ENCODE results near the gene CNRIP1.
A peak's percentile ranks its signal among the peaks of the same experiment; 100 is the strongest.

CNRIP1 gene

DNA sequence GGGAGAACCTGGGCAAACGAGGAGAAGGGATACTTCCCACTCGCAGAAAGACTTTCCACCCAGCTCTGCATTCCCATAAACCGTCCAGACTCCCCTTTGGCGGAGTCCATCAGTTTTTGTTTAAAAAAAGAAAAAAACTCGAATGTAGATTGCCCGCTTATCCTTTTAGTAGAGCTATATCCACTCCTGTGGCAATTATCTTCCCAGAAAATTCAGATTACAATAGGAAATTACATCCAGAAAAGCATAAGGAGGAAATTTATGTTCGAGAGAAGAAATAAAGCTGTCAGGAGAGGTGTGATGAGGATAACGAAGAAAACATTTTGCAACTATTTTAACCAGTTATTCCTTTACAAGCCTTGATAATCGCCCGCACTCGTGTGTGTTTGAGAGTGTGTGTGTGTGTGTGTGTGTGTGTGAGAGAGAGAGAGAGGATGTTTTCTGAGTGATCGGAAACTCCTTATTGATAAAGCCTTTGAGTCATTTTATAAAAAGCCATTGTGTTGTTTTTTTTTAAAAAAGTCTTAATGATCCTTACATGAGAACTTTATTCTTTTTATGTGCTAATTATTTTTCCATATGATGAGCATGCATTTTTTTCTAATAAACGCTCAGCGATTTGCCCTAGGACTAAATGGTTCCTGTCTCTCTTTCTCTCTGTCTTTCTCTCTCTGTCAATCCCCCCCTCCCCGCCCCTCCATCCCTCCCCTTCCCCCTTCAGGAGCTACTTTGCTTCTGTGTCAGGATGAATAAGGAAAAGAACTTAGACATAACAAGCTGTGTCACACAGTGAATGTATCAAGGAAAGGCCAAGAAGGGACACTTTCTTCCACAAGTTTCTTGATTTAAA lies 66.3 kb downstream of the CNRIP1 start:
- no peak for DNase-seq
- intact Hi-C loops (cut with DNase I): loop anchor here (10.0 kb wide), 1 partner anchor 189 kb away; the partner anchor contains the start of gene C1D

DNA sequence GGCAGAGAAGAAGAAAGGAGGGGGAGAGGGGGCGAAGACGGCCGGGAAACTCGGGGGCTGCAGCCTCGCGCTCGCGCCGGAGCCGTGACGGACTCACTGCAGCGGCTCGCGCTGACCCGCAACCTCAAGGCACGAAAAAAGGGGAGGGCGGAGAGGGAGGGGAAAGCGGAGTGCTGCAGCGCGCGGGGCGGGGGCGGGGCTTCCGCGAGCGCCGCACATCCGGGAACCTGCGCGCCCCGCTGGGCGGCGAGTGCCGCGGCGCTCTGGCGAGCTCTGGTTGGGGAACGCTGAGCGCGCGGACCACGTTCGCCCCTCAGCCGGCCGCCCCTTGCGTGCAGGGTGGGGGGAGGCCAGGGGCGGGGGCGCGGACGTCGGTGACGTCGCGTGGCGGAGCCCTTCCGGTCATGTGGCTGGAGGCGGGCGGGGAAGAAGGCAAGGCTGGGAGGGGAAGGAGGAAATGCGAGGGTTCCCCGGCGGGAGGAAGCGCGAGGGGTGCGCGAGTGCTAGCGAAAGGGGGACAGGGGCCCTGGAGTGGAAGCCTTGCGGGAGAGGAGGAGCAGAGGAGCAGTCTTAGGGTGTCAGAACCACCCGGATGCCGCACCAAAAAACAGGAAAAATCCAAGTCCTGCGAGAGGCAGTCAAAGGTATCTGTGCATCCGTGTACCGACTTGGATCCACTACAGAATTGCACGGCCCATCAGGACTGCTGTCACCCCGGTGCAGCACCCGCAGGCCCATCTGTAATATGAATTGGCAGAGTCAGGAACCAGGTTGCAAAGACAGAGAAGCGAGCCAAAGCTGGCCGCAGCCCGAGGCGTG lies 67.1 kb downstream of the CNRIP1 start, which contains the start of gene PPP3R1:
PPP3R1 (minus strand) TSS at position 133 of the 819 bp plus-strand sequence. CDS start 405 bp downstream, outside the sequence.
- DNase-seq: peak; percentile 95 to 100 (median 98)
- intact Hi-C loops (cut with DNase I): loop anchor here (10.0 kb wide), 1 partner anchor 188 kb away; the partner anchor contains the start of gene C1D

DNA sequence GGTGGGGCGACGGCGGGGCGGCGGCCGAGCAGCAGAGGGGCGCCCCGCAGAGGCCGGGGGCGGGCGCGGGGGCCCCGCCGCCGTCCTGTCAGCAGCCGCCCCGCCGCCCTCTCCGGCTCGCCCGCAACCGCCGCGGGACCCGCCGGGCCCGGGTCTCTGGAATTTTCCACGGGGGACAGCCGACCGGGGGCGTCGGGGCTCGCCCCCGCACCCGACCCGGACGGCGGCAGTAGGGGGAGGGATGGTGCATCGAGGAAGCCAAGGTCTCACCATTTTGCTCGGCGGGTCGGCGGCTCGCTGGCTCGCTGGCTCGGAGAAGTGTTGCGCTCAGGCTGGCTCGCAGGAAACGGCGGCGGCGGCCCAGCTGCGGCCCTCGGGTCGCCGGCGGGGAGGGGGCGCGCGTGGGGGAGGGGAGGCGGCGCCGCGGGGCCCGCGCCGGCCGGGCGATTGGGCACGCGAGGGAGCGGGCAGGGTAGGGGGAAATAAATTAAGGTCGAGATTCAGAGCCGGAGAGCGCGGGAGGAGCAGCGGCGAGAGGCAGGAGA lies 67.8 kb downstream of the CNRIP1 start:
- intact Hi-C loops (cut with DNase I): loop anchor here (1.0 to 10.0 kb wide), 2 partner anchors 95 to 187 kb away; partner anchors contain the start of genes C1D and PNO1
- DNase-seq: peak in 7 of 10 donors; percentile 11 to 77 (median 26)

DNA sequence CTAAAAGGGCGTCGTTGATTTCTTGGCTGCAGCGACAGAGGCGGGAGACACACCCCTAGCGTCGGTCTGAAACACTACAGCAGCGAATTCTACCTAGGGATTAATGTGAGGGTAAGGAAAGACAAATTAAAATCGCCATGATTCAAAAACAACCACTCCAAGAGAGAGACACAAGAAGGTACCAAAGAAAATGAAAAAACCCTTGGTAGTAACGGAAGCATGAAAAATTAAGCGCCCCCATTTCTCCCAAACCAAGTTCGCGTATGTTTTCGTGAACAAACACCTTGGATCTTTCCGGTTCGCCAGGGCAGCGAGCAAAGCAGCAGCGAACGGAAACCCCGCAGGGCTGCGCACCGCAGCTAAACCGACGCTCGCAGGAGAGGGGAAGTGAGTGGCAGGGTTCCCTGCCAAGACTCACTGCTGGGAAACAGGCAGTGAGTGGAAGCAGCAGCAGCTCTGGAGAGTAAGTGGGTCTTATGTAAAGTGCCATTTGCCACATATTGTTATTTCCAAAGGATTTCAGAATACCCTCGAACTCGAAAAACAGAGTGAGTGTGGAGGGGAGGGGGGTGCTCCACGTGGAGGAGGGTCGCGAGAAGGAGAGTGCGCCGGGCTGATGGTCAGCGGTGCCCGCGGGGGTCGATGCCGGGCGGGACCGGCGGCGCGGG lies 68.4 kb downstream of the CNRIP1 start:
- intact Hi-C loops (cut with DNase I): loop anchor here (1.0 to 10.0 kb wide), 2 partner anchors 94 to 187 kb away; partner anchors contain the start of genes C1D and PNO1

DNA sequence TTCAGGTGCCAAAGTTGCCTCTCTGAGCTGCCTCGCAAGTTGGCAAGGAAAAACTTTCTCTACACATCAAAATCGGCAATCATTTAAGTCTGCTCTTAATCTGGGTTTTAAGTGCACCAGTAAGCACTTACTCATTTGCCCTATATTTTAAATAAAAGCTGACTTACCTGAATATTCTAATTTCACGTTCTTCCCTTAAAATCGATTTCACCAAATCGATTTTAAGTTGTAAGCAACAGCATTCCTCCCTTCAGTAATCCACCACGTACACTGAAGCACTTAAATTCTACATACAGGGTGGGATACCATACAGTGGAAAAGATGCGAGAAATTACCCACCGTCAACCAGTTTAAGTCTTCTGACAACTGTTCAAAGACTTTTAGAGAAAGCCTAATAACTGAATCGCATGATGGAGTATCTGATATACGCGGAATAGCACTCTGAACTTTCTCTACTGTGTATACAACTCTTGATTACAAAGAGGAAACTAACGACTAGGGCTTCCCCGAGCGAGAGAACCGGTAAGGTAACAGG lies 69.0 kb downstream of the CNRIP1 start:
- peak in 1 of 10 donors; percentile 25 for DNase-seq
- intact Hi-C loops (cut with DNase I): loop anchor here (1.0 to 10.0 kb wide), 2 partner anchors 93 to 186 kb away; partner anchors contain the start of genes C1D and PNO1

More for the DNA sequence above, 68.4 kb downstream of the CNRIP1 start:
- DNase-seq: peak; percentile 14 to 89 (median 47)

DNA sequence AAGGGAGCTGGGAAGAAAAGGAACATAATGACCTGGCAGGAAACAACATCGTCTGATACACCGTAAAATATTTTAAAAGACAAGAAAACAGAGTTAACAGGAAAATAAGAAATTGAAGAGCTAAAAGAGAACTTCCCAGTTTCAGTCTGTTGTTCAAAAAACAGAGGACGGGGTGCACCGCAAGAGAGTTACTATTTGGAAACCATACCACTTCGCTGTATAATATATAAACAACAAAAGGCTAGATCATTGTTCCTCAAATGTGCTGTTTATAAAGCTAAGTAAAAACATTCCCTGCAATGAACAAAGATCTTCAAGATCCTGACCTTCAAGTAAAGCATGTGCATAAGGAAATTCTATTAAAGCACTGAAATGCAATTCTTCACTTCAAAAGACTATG lies 69.6 kb downstream of the CNRIP1 start:
- intact Hi-C loops (cut with DNase I): loop anchor here (10.0 kb wide), 1 partner anchor 185 kb away; the partner anchor contains the start of gene C1D
- DNase-seq: no peak

DNA sequence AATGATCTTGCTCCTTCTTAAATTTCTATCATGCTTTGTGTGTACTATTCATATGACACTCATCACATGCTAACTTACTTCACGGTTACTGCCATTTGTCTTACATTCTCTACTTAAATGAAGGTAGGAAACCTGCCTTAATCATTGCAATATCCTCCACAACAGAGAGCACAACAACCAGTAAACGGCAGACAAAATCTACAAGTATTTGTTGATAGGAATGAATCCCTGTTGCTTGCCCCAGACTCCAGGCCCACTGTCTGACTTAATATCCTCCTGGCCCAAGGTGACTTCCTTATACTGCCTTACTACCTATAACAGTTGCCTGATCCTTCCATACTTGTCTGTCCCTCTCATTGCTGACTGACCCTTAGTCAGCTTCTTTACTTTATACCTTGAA lies 70.9 kb downstream of the CNRIP1 start:
- intact Hi-C loops (cut with DNase I): no loop called here
- no peak for DNase-seq

DNA sequence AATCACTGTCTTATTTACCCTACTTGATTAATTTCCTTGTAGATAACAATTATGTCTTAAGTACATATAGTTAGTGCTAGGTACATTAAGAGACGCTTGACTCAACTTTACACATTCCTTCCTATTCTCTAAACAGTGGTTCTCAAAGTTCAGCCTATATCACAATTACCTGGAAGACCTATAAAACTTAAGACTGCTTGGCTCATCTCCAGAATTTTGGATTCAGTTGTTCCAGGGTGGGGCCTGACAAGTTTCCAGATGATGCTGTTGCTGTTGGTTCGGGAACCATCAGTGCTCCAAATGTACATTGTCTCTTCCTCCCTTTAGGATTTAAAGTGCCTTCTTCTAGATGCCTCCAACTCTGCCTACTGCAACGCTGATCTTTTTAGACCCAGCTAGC lies 71.4 kb downstream of the CNRIP1 start:
- intact Hi-C loops (cut with DNase I): no loop called here
- no peak for DNase-seq

DNA sequence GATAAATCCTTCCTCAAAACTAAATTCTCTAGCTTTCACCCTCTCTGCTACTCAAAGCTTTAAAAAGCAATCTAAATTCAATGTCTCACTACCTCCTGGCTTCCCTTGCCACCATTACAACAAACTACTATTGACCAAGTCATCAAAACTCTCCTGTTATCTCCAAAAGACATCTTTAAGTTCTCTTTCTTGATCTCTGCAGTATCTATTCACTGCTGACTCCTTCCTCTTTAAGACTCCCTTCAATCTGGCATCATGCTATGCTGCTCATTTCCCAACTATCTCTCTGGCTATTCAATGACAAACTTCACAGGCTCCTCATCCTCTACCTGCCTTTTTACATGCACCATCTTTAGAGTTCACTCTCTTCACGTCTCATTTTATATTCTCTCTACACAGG lies 73.4 kb downstream of the CNRIP1 start:
- intact Hi-C loops (cut with DNase I): no loop called here
- no peak for DNase-seq

DNA sequence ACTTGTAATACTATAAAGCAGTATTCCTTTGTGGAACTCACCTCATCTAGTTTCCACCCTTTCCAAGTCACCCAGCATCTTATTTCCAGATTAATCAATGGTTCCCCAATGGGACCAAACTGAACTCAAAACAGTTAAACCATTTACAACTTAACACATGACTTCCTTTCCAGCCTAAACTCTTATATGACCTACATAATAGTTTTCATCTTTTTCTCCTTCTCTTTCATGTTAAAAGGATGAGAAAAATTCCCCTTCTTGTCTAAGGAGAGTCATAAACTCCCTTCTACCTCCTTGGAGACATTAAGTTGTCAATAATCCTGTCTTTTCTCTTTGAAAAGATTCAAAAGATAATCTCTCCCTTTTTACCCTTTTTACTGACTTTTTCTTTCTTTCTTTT lies 74.1 kb downstream of the CNRIP1 start:
- DNase-seq: no peak
- intact Hi-C loops (cut with DNase I): loop anchor here (2.0 kb wide), 1 partner anchor 49 kb away; no protein-coding TSS in a partner anchor

DNA sequence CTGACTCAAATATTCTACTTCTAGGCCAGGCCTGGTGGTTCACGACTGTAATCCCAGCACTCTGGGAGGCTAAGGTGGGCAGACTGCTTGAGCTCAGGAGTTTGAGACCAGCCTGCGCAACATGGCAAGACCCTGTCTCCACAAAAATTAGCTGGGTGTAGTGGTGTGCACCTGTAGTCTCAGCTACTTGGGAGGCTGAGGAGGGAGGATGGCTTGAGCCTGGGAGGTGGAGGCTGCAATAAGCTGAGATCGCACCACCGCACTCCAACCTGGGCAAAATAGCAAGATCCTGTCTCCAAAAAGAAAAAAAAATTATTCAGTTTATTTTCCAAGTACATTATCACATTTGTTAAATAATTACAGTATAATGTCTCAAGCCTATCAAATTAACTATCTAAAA lies 74.7 kb downstream of the CNRIP1 start:
- intact Hi-C loops (cut with DNase I): loop anchor here (2.0 kb wide), 1 partner anchor 48 kb away; no protein-coding TSS in a partner anchor
- DNase-seq: no peak

DNA sequence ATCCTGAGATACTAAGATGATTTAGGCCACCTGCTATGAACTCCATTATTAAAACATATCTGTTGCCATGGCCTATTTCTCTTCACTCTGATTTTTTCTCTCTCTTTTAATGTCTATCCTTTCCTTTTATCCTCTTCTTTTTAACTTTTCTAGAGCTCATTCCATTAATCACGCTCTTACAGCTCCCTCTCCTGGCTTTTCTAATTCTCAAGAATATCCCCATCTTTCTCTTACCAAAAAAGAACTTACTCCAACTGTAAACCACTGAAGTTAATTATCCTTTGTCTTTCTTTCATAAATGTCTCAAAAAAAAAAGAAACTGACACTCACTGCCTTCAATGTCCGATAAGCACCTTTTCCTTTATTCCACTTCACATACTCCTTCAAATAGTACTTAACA lies 75.3 kb downstream of the CNRIP1 start:
- intact Hi-C loops (cut with DNase I): loop anchor here (2.0 kb wide), 1 partner anchor 48 kb away; no protein-coding TSS in a partner anchor
- no peak for DNase-seq
